ENCODE results near the gene CLTB. TPM values are rescaled to one million over a fixed set of nuclear protein-coding genes. Genes with fewer than 3 reads are reported as not detected.
A peak's percentile ranks its signal among the peaks of the same experiment; 100 is the strongest.

CLTB gene
- total RNA-seq, 8 experiments from 2014 or later, result 60.6 to 245 (median 89.7) TPM

DNA sequence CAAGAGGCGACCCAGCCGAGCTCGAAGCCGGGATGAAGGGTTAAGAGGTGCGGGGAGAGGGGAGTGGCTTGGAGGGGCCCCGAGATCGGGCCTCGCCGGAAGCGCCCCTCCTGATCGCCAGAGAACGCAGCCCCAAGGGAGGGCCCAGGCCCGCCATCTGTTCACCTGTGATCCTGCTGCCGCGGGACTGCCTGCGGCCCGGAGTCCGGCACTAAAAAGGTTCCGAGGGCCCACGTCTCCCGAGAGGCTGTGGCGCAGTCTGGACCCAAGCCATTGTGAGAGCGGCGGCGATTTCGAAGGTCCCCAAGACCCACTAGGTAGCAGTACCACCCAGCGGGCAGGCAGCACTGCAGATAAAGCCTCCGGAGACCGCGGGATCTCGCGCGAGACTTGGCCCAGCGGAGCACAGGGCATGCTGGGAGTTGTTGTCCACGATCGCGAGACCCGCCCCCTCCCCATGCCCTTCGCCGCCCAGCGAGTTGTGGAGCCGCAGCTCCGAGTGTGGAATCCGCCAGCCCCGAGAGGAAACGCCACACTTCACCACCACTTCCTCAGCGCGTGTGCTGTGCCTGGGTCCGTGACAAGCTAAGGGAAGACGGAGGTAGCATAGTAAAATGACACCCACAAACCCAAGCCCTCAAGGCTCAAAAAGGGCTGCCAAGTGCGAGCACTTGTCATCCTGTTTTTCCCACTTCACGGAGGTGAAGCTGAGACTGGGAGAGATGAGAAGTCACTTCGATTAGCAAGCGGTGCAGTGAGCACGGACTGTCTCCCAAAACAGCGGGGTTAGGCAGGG lies 54.7 kb downstream of the CLTB start, which contains the start of gene KIAA1191:
Gene KIAA1191 (minus strand): TSS at position 328 of the 796 bp plus-strand sequence. CDS start 2,256 bp downstream, outside the sequence.
- ATAC-seq (replicated peaks in 6 of 8), result peak; percentile 71 to 90 (median 87)
- in situ Hi-C loops (cut with MboI; ENCODE audit: low pct_unique_long_range_greater_than_20kb in 2 of 9, low sequenced_read_pairs in 9 of 9, unreplicated experiment in 9 of 9), result no loop called here
- Histone ChIP-seq H3K27ac (peak within 1 kb of the TSS; percentile 70 to 91), H3K4me1 (replicated peaks in 1 of 2) (peaks cover 15% of the 10 kb centered on the region in 2 donors), H3K4me3 (peak within 1 kb of the TSS; percentile 67 to 98 (median 72))
- 0 to 33% (median 3%) methylated on average over 1 to 19 of the region's 56 CpGs; no CpG with 5 or more reads in 4 of the 10 experiments for WGBS, 10 experiments

DNA sequence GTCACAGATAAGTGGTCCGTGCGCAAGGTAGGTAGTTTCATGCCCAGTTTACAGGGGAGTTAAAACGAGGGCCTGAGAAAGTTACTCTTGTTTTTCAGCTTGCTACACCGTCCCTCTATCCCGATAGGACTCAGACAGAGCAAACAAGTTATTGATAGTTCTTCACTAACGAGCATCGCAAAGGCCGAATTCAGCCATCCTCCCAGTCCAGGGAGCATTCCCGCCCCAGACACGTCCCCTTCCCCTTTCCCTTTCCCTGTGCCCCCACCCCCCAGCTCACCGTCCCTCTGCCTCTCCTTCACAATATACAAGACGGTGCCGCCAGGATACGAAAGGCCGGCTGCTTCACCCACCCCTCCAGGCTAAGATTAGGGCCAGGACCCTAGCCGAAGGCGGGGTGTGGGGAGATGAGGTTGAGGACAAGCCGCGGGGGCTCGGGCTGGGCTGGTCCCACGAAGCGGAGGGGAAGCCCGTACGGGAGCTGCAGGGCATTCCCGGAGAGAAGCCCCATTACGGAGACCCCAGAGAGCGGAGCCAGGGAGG lies 55.4 kb downstream of the CLTB start:
- H3K4me3 ChIP-seq, result peak overlapping the region; percentile 67 to 98 (median 72)
- WGBS, 10 experiments, result 0 to 30% (median 4%) methylated on average over 1 to 7 of the region's 27 CpGs; no CpG with 5 or more reads in 1 of the 10 experiments
- H3K4me1 ChIP-seq (replicated peaks in 1 of 2), result peaks cover 9 to 12% of the 10 kb centered on the region in 2 donors
- H3K27ac ChIP-seq, result peak overlapping the region; percentile 70 to 91
- in situ Hi-C loops (cut with MboI; ENCODE audit: low pct_unique_long_range_greater_than_20kb in 2 of 9, low sequenced_read_pairs in 9 of 9, unreplicated experiment in 9 of 9), result no loop called here
- ATAC-seq (replicated peaks in 6 of 8), result no peak

DNA sequence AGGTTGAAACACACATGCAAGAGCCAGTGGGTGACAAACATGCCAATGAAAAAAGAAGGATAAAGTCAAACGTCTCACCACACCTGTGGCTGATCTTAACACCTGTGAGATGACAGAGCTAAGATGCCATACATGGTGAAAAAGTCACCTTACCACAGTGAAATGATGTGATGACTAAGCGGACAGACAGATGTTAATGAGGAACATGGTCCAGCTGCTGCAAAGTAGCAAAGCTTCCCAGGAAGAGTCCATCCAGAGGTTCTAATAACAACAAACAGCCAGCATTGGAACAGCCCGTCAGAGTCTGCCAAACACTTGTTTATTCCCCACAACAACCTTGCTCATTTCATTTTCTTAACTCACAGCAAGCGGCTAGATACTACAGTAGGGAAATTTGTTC lies 56.7 kb downstream of the CLTB start:
- ATAC-seq (replicated peaks in 6 of 8), result no peak
- no peak overlapping the region for H3K4me3 ChIP-seq

DNA sequence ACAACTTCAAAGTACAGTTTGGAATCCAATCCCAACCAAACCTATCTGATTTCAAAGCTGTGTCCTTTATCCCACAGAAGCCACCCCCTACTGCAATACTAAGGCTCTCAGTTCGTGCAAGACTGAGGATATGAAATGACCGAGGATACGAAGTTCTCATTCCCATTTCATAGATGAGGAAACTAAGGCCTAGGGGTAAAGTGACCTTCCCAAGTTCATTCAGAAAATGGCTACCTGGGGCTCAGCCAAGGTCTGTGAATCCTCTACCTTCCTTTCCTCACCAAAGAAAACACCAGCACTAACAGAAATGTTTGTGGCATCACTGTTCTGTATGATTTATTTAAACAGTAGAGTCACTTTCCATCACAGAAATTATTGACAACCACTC lies 60.2 kb downstream of the CLTB start:
- no peak overlapping the region for H3K27ac ChIP-seq
- no peak for ATAC-seq (replicated peaks in 6 of 8)
- WGBS, 10 experiments, result 82 to 100% (median 100%) methylated on average over 1 to 3 of the region's 3 CpGs; no CpG with 5 or more reads in 3 of the 10 experiments
- in situ Hi-C loops (cut with MboI; ENCODE audit: low pct_unique_long_range_greater_than_20kb in 2 of 9, low sequenced_read_pairs in 9 of 9, unreplicated experiment in 9 of 9), result no loop called here
- peaks cover 6 to 9% of the 10 kb centered on the region in 2 donors for H3K4me1 ChIP-seq (replicated peaks in 1 of 2)
- H3K4me3 ChIP-seq, result no peak overlapping the region

More for the DNA sequence above, 56.7 kb downstream of the CLTB start:
- WGBS, 10 experiments, result 54 to 100% (median 94%) methylated on average over 1 to 4 of the region's 4 CpGs; no CpG with 5 or more reads in 1 of the 10 experiments
- Histone ChIP-seq H3K27ac (no peak overlapping the region), H3K4me1 (replicated peaks in 1 of 2) (peaks cover 6 to 9% of the 10 kb centered on the region in 2 donors)
- in situ Hi-C loops (cut with MboI; ENCODE audit: low pct_unique_long_range_greater_than_20kb in 2 of 9, low sequenced_read_pairs in 9 of 9, unreplicated experiment in 9 of 9), result no loop called here

DNA sequence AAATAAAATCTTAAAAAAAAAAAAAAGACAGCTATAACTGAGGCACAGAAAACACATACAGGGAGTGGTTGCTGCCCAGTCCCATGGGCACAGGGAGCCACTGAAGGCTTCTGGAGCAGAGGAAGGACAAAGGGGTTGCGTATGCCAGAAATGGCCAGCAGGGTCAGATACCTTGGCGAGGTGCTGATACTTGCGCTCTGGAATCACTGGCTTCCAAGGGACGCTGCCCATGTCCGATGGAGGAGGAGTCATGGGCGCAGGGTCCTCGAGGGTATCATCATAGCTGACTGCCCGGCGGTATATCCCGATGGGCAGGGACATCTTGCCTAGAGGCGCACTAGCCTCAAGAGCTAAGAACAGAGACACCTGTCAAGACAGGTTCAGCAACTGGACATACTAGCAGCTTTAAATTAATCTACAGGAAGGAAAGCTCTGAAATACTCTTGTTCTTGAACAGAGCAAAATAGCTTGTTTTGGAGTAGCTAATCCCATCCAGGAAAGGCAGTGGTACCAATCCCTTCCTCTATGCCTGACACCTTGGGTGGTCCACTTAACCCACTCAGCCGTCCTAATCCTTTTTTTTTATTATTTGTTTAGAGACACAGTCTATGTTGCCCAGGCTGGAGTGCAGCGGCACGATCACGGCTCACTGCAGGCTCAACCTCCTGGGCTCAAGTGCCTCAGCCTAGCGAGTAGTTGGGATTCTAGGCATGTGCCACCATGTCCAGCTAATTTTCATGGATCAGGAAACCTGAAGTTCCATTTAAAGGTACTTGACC lies 60.8 kb downstream of the CLTB start:
- ATAC-seq (replicated peaks in 6 of 8), result no peak
- Histone ChIP-seq H3K4me1 (replicated peaks in 1 of 2) (peaks cover 6 to 8% of the 10 kb centered on the region in 2 donors), H3K4me3 (no peak overlapping the region), H3K27ac (no peak overlapping the region)
- in situ Hi-C loops (cut with MboI; ENCODE audit: low pct_unique_long_range_greater_than_20kb in 2 of 9, low sequenced_read_pairs in 9 of 9, unreplicated experiment in 9 of 9), result no loop called here
- WGBS, 10 experiments, result 87 to 100% (median 94%) methylated on average over 2 to 13 of the region's 16 CpGs; no CpG with 5 or more reads in 3 of the 10 experiments

DNA sequence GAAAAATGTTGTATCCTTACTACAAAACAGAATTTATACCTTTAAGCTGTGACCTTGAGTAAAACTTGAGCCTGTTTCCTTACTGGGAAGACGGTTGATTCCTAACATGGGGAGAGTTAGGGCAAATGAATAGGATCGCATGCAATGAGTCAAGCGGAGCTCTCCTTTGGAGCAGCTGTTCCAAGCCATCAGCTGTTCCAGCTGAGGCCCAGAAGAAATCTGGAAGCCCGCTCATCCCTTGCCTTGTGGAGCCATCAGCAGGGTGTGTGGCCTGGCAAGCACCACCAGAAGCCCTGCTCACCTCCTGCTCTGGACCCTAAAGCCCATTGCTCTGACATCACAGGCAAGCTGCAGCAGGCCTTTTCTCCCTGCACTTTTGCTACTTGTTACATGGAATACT lies 62.8 kb downstream of the CLTB start:
- ATAC-seq (replicated peaks in 6 of 8), result no peak
- no peak overlapping the region for H3K4me3 ChIP-seq
- H3K27ac ChIP-seq, result no peak overlapping the region
- H3K4me1 ChIP-seq (replicated peaks in 1 of 2), result no peaks in the 10 kb centered on the region
- in situ Hi-C loops (cut with MboI; ENCODE audit: low pct_unique_long_range_greater_than_20kb in 2 of 9, low sequenced_read_pairs in 9 of 9, unreplicated experiment in 9 of 9), result no loop called here
- 60 to 100% (median 94%) methylated on average over 1 to 4 of the region's 4 CpGs; no CpG with 5 or more reads in 1 of the 10 experiments for WGBS, 10 experiments

DNA sequence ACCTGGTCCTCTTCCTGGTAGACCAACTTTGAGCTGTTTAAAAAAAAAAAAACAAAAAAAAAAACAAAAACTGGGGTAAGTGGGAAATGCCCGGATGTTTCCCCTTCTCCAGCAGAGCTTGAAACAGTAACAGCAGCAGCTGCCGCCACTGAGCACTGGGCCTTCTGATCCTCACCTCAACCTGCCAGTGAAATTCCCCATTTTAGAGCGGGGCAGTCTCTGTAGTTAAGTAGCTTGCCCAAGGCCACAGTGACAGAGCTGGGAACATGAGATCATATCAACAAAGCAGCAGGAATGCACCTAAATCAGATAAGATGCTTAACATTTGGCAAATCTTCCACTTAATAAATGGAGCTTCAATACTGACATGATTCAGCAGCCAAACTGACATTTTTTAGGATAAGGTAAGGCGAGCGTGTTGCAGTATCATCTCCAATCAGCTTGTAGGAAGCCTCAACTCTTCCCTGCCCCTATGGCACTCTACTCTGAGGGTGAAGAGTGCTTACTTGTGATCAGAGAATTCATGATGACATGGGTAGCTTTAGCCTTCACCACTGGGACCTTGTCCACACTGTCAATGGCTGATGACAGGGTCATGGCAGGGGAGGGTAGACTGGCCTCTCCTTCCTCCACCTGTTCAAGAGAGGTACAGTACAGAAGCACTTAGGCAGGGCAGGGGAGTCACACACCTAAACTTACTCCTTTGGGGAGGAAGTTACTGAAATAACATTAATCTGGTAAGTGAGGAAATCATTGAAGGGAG lies 64.0 kb downstream of the CLTB start:
- Histone ChIP-seq H3K4me3 (no peak overlapping the region), H3K27ac (no peak overlapping the region), H3K4me1 (replicated peaks in 1 of 2) (no peaks in the 10 kb centered on the region)
- WGBS, 10 experiments, result 87 to 100% (median 99%) methylated on average over 1 to 5 of the region's 5 CpGs; no CpG with 5 or more reads in 2 of the 10 experiments
- in situ Hi-C loops (cut with MboI; ENCODE audit: low pct_unique_long_range_greater_than_20kb in 2 of 9, low sequenced_read_pairs in 9 of 9, unreplicated experiment in 9 of 9), result no loop called here
- no peak for ATAC-seq (replicated peaks in 6 of 8)

DNA sequence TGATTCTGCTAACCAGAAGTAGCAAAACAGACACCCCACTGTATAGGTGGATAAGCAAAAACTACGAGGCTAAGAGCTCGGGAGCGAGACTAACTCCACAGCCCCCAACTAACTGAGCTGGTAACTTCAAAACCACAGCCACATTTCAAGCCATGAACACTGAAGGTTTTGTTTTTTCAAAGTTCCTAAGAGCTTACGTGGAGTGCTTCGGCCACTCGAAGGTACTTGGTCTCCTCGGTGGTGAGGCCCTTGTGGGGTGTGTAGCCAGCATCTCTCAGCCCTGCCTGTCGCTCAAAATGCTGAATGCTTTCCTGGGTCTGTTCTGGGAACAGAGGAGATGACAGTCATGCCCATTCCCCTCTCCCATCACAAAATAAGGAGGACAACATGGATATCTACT lies 65.9 kb downstream of the CLTB start:
- in situ Hi-C loops (cut with MboI; ENCODE audit: low pct_unique_long_range_greater_than_20kb in 2 of 9, low sequenced_read_pairs in 9 of 9, unreplicated experiment in 9 of 9), result no loop called here
- WGBS, 10 experiments, result 85 to 100% (median 96%) methylated on average over 1 to 8 of the region's 8 CpGs; no CpG with 5 or more reads in 1 of the 10 experiments
- no peak overlapping the region for H3K27ac ChIP-seq
- ATAC-seq (replicated peaks in 6 of 8), result no peak
- H3K4me3 ChIP-seq, result no peak overlapping the region
- H3K4me1 ChIP-seq (replicated peaks in 1 of 2), result no peaks in the 10 kb centered on the region

DNA sequence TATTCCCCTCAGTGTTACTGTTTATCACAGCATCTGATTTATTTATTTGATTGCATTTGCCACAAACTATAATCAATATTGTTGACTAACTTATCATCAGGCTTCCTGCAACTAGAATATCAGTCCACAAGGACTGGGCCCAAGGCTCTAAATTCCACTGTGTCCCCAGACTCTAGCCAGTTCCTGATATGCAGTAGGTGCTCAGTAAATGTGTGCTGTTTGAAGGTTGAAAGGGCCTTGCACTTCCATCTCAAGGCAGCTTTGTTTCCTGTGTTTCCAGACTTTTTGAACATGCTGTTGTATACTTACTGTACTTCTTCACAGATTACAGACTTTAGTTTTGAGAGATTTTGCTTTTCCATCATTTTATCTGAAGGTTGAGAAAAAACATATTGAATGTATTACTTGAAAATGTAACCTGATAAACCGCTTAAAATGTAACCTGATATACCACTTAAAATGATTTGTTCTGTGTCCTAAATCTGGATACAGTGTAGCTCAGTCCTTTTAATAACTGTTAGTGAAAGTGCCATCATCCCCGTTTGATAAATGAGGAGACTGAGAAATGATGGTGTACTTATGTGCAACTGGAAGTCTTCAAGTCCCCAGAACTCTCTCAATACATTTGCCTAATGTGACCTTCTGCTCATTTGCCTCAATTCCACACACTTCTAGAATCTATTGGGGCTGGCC lies 73.4 kb downstream of the CLTB start:
- WGBS, 10 experiments, result 0 to 100% (median 80%) methylated on average over 1 to 2 of the region's 2 CpGs; no CpG with 5 or more reads in 1 of the 10 experiments
- H3K4me1 ChIP-seq (replicated peaks in 1 of 2), result no peaks in the 10 kb centered on the region
- in situ Hi-C loops (cut with MboI; ENCODE audit: low pct_unique_long_range_greater_than_20kb in 2 of 9, low sequenced_read_pairs in 9 of 9, unreplicated experiment in 9 of 9), result no loop called here
- no peak for ATAC-seq (replicated peaks in 6 of 8)
- no peak overlapping the region for H3K4me3 ChIP-seq
- no peak overlapping the region for H3K27ac ChIP-seq
